Retina (tissue), 1 donor: Measurements from ENCODE around the gene ZNF772.
"Not testable (repeated sequence)": the region's sequence is repeated elsewhere in the genome, so short reads cannot be mapped to it uniquely, and the experiment has no call there.

Experiments used
- DNase-seq: peaks from one replicate; pipeline ENCODE4 v3.0.0-alpha.2; 2016

ZNF772 gene

DNA sequence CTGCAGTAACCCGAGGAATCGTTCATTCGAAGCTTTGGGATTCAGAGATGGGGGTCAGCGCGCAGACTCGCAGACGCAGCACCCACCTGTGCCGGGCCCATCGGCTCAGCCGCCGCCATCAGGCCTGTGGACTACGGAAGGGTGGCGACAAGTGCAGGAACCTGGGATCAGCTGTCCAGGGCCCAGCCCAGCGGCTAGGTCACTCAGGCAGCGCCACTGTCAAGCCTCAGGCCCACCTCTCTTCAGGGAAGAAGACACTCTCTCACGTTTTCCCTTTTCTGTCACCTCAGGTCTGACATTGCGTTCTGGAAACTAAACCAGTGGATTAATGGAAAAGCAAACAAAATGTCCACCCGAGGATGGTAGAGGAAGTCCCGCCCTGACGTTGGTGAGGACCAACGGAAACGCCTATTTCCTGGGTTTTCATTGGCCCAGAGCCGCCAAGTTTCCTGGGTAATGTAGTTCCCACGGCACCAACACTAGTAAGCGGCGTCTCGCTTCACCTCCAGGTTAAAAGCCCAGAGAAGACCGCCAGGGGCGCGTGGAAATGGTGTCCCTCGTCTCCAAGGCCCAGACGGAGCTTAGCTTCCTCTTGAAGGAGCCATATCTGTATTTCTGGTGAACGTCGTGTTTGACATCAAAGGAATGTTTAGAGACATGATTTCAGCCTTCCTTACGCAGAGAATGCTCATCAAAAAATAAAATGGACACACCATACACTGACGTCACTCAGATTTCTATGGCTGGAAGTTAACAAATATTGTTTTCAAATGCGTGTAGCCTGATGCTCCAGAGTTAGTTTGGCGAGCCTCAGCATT lies at the start of gene ZNF772:
Gene ZNF772, minus strand, starts transcription at position 376 of the 818 bp plus-strand sequence. Its CDS starts 257 bp downstream, at position 119.
- peak; percentile 95 for DNase-seq

DNA sequence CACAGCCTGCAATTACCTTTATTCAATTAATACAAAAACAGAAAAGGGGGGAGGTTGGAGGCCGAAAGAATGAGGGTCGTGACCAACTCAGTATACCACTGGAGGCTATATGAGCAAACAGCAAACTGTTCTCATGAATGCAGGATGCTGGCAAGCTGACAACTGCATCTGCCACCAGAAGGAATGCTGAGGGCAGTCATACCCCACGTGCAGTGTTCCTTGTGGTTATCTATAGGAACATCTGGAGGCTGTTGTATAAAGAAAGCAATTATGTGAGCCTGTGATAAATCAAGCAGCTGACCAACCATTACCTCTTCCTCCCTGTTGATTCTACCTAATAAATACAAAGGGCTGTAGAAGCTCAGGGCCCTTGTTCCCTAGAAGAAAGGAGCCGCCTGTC lies 40.7 kb upstream of the ZNF772 start:
- DNase-seq, result not testable (repeated sequence)

DNA sequence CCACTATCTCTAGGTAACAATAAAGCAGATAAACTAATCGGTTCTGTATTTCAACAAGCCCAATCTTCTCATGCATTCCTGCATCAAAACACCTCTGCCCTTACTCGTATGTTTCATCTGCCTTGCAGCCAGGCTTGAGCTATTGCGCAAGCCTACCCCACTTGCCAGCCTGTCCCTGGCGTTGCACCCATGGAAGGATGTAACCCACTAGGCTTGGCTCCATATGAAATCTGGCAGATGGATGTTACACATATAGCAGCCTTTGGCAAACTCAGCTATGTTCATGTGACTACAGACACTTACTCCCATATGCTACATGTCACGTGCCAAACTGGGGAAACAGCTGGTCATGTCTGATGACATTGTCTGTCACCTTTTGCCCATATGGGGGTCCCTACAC lies 37.9 kb upstream of the ZNF772 start:
- no peak for DNase-seq

- peak; percentile 15 for DNase-seq
These were observed 35.5 kb upstream of the ZNF772 start for GRCh38 chr19:57512845-57513244.

- no peak for DNase-seq
These were observed 34.1 kb upstream of the ZNF772 start for GRCh38 chr19:57511484-57511883.

GRCh38 chr19:57506163-57506562 lies 28.8 kb upstream of the ZNF772 start:
- no peak for DNase-seq

- not testable (repeated sequence) for DNase-seq
These were observed 23.0 kb upstream of the ZNF772 start for GRCh38 chr19:57500400-57500799.

- peak; percentile 94 for DNase-seq
These were observed 22.5 kb upstream of the ZNF772 start, which contains the start of gene ZNF773 for GRCh38 chr19:57499680-57500395. TSS of gene ZNF773 (plus strand) at chr19:57499938. CDS start at chr19:57500081, 143 bp downstream.

DNA sequence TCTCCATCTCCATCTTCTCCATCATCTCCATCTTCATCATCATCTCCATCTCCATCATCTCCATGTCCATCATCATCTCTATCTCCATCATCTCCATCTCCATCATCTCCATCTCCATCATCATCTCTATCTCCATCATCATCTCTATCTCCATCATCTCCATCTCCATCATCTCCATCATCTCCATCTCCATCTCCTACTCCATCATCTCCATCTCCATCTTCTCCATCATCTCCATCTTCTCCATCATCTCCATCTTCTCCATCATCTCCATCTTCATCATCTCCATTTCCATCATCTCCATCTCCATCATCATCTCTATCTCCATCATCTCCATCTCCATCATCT lies 21.9 kb upstream of the ZNF772 start:
- not testable (repeated sequence) for DNase-seq

GRCh38 chr19:57488299-57488644 lies 10.9 kb upstream of the ZNF772 start:
- DNase-seq, result not testable (repeated sequence)

- peak; percentile 93 for DNase-seq
These were observed 10.3 kb upstream of the ZNF772 start, which contains the start of gene ZNF419 for GRCh38 chr19:57487477-57488298. TSS of gene ZNF419 (plus strand) at chr19:57487750. CDS start at chr19:57487951, 201 bp downstream.

- no peak for DNase-seq
These were observed 3.7 kb downstream of the ZNF772 start for GRCh38 chr19:57473646-57474045.

DNA sequence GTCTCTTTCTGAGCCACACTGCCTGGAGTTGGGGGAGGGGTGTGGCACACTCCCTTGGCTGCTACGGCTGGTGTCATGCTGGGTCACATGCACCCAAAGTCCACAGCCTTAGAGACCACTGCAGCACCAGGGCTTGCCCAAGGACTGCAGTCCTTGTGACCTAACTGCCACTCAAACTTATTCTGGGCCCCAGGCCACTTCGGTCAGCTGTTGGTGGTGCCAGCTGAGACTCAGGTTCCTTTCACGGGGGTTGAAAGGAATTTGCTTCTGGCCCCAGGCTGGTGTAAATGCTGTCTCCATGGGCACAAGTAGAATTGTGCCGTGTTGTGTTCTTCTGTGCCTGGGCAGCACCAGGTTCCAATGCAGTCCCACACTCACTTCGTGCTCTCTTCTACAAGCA lies 10.9 kb downstream of the ZNF772 start:
- DNase-seq, result no peak

DNA sequence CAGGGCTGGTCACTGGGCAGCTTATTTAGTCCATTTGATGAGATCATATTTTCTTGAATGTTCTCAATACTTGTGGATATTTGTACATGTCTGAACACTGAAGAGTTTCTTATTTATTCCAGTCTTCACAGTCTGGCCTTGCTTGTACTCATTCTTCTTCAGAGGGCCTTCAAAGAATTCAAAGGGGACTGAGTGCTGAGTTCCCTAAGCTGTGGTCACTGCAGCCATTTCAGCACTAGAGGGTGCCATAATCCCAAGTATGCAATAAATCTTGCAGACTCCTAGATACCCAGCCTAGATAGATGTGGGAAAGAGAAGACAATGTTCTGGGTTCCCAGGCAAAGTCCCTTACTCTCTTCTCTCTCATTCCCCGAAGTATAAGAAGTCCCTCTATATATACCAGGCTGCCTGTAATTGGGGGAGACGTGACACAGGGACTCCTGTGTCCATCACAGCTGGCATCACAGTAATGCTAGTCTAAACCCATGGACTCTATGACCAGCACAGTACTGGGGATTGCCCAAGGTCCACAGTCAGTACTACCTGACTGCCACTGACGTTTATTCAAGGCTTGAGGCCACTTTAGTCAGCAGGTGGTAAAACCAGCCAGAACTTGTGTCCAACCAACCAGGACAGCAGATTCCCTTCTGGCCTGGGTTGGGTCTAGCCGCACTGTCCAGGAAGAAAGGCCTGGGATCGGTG lies 11.5 kb downstream of the ZNF772 start:
- no peak for DNase-seq

- no peak for DNase-seq
These were observed 25.1 kb downstream of the ZNF772 start for GRCh38 chr19:57452307-57452706.

DNA sequence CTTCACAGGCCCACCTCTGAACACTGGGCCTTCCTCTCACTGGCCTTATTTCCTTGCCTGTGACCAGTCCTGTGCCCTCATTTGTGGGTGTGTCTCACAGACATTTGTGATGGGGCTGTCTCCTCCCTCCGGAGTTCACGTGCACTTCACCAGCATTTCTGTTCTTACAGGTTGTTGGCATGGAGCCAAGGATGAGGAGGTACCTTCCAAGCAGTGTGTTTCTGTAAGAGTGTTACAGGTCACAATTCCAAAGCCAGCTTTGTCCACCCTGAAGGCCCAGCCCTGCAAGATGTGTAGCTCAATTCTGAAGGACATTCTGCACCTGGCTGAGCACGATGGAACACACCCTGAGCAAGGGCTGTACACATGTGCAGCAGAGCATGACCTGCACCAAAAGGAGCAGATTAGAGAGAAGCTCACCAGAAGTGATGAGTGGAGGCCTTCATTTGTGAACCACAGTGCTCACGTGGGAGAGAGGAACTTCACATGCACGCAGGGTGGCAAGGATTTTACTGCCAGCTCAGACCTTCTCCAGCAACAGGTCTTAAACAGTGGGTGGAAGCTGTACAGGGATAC lies 34.2 kb downstream of the ZNF772 start:
- DNase-seq, result no peak

DNA sequence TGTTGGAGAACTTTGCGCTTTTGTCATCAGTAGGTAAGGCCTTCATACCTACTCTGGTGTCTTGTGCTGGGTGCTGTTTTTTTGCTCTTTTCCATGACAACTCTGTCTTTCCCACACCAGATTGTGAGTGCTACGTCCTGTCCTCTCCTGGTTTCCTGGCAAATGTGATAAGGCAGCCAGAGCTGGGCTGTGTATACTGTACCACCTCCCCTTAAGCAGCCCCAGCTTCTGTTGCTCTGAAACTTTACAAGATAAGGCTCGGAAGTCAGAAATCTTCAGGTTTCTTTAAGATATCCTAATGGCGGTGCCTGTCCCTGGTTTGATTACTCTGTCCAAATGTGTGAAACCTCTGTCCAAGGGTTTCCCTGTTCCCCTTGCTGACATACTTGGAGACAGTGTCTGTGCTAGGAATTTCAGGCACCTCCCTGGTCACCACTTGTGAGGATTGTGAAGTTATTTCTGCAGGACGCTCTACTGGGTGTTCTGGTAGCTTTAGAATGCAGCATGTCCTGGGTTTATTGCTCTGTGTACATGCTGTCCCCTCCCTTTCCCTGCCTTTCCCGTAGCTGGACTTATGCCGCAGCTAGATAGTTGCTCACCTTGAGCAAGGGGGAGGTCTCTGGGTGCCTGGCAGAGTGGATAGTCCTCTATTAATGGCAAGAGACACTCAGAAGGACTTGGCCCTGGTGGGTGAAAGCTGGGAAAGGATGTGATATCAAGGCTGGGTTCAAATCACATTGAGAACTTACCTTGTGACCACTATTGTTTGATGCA lies 35.2 kb downstream of the ZNF772 start:
- no peak for DNase-seq

DNA sequence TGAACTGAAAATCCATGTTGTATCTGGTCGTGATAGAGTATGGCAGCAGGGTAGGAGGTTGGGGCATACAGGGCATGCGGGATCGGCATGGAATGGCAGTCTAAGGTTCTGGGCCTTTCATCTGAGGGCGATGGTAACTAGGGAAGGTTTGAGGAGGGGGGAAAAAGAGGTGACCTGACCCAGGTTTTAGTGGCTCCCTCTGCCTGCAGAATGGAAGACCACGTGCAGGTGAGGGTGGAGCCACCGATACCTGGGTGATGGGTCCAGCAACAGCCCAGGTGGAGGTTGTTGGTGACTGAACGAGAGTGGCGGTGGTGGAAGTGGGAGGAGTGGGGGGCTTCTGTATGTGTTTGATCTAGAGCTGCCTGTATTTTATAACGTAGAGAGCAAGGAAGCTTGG lies 38.4 kb downstream of the ZNF772 start:
- DNase-seq, result no peak

GRCh38 chr19:57437931-57438330 lies 39.4 kb downstream of the ZNF772 start:
- DNase-seq, result no peak

DNA sequence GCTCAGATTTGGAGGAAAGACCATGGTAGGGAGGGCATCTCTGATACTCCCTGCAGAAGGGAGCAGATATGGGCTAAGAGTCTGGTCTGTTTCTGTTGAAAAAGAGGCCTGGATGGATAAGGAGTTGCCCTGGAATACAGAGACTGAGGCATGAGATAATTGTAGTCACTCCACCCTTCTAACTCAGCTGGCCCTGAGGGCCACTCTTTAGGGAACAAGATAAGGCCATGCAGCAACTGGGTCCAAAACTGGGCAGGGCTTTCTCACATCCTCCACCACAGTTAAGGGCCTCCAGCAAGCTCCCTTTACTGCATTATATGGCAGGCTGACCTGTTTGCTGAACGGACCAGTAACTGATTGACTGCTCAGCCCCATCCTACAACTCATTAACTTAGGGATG lies 40.9 kb downstream of the ZNF772 start:
- no peak for DNase-seq
